Liver (tissue), 3 donors: ENCODE measurements around the gene ABHD6.

ENCODE experiments used
- EGR1 ChIP-seq, 2 donors: IDR thresholded peaks; 2 replicates each; pipeline ENCODE4 v1.6.1; 2016 to 2018; ENCODE audit warnings: antibody characterized with exemption in 2 of 2, low read depth in 2 of 2
- TAF1 ChIP-seq: conservative IDR thresholded peaks from 2 replicates; pipeline ENCODE4 v1.6.1; 2016; ENCODE audit warnings: antibody characterized with exemption, mild to moderate bottlenecking
- TF ChIP-seq, protein P1 (sequence below): fragments of 150-350 bp; IDR thresholded peaks from 2 replicates; pipeline ENCODE4 v1.5.1; 2017; ENCODE audit warnings: improper control_type of control experiment, low read depth, low read length; ENCODE audit not compliant: missing input control
- TF ChIP-seq, protein P2 (sequence below): IDR thresholded peaks from 2 replicates; pipeline ENCODE4 v1.6.1; 2016; ENCODE audit warnings: antibody characterized with exemption
- TF ChIP-seq, protein P3 (sequence below): IDR thresholded peaks from 2 replicates; pipeline ENCODE4 v1.6.1; 2016; ENCODE audit warnings: antibody characterized with exemption
- donor health status: healthy.
- donor health status: healthy.

DNA sequence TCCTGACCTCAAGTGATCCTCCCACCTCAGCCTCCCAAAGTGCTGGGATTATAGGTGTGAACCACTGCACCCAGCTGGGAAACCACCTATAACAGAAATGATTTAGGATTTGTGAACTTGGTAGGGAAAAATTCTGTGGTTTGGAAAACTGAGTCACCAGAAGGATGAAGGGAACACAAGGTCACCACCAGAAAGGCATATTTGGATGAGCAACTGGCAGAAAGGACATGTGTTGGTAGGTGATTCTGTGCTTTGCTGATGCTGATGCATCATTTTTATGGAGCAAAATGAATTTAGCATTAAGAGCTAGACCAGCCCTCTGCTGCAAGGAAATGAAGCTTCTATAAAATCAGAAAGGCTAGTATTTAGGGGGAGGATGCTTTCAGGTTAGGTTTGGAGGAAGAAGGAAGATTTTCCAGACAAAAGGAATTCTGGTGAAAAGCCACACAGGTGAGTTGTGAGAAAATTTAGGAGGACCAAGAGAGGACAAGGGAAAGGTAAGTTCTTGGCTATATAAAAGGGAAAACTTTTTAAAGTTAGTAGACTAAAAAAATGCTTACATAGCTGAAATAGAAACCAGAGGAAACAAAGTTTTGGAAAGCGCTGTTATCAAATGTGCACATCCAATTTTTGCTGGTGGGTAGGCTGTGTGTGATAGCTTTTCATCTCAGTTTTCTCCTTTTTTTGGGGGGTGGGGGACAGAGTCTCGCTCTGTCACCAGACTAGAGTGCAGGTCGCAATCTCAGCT lies 98.7 kb downstream of the ABHD6 start:
- TF ChIP-seq, protein P1, sequence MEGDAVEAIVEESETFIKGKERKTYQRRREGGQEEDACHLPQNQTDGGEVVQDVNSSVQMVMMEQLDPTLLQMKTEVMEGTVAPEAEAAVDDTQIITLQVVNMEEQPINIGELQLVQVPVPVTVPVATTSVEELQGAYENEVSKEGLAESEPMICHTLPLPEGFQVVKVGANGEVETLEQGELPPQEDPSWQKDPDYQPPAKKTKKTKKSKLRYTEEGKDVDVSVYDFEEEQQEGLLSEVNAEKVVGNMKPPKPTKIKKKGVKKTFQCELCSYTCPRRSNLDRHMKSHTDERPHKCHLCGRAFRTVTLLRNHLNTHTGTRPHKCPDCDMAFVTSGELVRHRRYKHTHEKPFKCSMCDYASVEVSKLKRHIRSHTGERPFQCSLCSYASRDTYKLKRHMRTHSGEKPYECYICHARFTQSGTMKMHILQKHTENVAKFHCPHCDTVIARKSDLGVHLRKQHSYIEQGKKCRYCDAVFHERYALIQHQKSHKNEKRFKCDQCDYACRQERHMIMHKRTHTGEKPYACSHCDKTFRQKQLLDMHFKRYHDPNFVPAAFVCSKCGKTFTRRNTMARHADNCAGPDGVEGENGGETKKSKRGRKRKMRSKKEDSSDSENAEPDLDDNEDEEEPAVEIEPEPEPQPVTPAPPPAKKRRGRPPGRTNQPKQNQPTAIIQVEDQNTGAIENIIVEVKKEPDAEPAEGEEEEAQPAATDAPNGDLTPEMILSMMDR = no peak
- TF ChIP-seq, protein P2, sequence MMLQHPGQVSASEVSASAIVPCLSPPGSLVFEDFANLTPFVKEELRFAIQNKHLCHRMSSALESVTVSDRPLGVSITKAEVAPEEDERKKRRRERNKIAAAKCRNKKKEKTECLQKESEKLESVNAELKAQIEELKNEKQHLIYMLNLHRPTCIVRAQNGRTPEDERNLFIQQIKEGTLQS = no peak
- TF ChIP-seq TAF1 (no peak), EGR1 (IDR thresholded peaks at IDR 0.05; ENCODE audit: low read depth in 2 of 2) (no peak)
- TF ChIP-seq, protein P3, sequence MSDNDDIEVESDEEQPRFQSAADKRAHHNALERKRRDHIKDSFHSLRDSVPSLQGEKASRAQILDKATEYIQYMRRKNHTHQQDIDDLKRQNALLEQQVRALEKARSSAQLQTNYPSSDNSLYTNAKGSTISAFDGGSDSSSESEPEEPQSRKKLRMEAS = no peak
